ENCODE measurements around the gene DDX59.

DNA sequence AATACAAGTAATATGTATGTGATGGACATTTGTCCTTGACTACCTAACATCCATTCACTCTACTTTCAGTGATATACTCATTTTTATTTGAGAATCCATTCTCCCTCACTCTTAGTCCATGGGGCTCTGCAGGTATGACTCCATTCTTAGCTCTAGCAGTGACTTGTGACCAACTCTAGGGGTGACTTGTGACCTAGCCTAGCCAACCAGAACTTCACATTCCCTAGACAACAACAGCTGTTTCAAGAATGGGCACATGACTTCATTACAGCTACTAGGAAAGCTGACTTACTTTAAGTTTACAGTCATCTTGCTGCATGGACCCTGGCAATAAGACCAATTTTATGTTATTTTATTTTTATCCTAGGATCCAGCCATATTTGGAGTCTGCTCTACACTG lies 23.6 kb upstream of the DDX59 start:
- TF ChIP-seq FOXK2 (IDR thresholded peaks at IDR 0.05) (no peak), SUZ12 (IDR thresholded peaks at IDR 0.05) (no peak), FOXM1 (IDR thresholded peaks at IDR 0.05; ENCODE audit: borderline replicate concordance) (no peak), SP1 (IDR thresholded peaks at IDR 0.05) (no peak), ARNT (IDR thresholded peaks at IDR 0.05) (no peak), TARDBP (IDR thresholded peaks at IDR 0.05) (no peak), FOXA1 (IDR thresholded peaks at IDR 0.05) (no peak), LEF1 (IDR thresholded peaks at IDR 0.05; ENCODE audit: borderline replicate concordance) (no peak)
- TF ChIP-seq, protein P1, sequence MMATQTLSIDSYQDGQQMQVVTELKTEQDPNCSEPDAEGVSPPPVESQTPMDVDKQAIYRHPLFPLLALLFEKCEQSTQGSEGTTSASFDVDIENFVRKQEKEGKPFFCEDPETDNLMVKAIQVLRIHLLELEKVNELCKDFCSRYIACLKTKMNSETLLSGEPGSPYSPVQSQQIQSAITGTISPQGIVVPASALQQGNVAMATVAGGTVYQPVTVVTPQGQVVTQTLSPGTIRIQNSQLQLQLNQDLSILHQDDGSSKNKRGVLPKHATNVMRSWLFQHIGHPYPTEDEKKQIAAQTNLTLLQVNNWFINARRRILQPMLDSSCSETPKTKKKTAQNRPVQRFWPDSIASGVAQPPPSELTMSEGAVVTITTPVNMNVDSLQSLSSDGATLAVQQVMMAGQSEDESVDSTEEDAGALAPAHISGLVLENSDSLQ (IDR thresholded peaks at IDR 0.05): no peak
